ENCODE results near the gene GNG12. TPM values are rescaled to one million over a fixed set of nuclear protein-coding genes. Genes with fewer than 3 reads are reported as not detected.

Gene GNG12
- total and polyA plus RNA-seq, 11 donors, result 7.7 to 80.2 (median 44.6) TPM

- intact Hi-C loops (cut with DNase I), result loop anchor here in 1 of 10 donors (10.0 kb wide), 1 partner anchor 57 kb away; the partner anchor contains the start of gene GADD45A
- Histone ChIP-seq H3K9me3 (no peaks in the 10 kb centered on the region), H3K4me1 (peaks cover 0 to 48% (median 15%) of the 10 kb centered on the region in 12 donors), H3K4me3 (no peak overlapping the region), H3K36me3 (no peaks in the 10 kb centered on the region), H3K27ac (no peak overlapping the region), H3K27me3 (no peaks in the 10 kb centered on the region)
- WGBS, 4 donors, result 87 to 93% (median 90%) methylated on average over 1 of the region's 1 CpG
- no peak for ATAC-seq
- DNase-seq, result no peak
- no peak for TF ChIP-seq CTCF (IDR thresholded peaks at IDR 0.05)
- TF ChIP-seq POLR2A (IDR thresholded peaks at IDR 0.05), result no peak
These were observed 91.5 kb downstream of the GNG12 start for GRCh38 chr1:67741736-67742135.

GRCh38 chr1:67741121-67741520, 92.1 kb downstream of the GNG12 start:
- TF ChIP-seq CTCF (IDR thresholded peaks at IDR 0.05) (no peak), POLR2A (IDR thresholded peaks at IDR 0.05) (no peak)
- WGBS, 4 donors, result 89 to 93% (median 92%) methylated on average over 3 of the region's 3 CpGs
- H3K9me3 ChIP-seq, result no peaks in the 10 kb centered on the region

GRCh38 chr1:67740543-67740942, 92.7 kb downstream of the GNG12 start:
- Histone ChIP-seq H3K27ac (no peak overlapping the region), H3K4me1 (peaks cover 3 to 48% (median 23%) of the 10 kb centered on the region in 12 donors)
- intact Hi-C loops (cut with DNase I), result loop anchor here in 1 of 10 donors (10.0 kb wide), 1 partner anchor 56 kb away; the partner anchor contains the start of gene GADD45A

More at GRCh38 chr1:67741121-67741520, 92.1 kb downstream of the GNG12 start:
- intact Hi-C loops (cut with DNase I), result loop anchor here in 1 of 10 donors (10.0 kb wide), 1 partner anchor 56 kb away; the partner anchor contains the start of gene GADD45A
- DNase-seq, result no peak
- Histone ChIP-seq H3K27ac (no peak overlapping the region), H3K36me3 (no peaks in the 10 kb centered on the region), H3K4me1 (peaks cover 3 to 48% (median 18%) of the 10 kb centered on the region in 12 donors), H3K4me3 (no peak overlapping the region), H3K27me3 (no peaks in the 10 kb centered on the region)
- ATAC-seq, result no peak

GRCh38 chr1:67739361-67739760, 93.9 kb downstream of the GNG12 start:
- Histone ChIP-seq H3K27ac (no peak overlapping the region), H3K27me3 (no peaks in the 10 kb centered on the region), H3K4me3 (no peak overlapping the region), H3K36me3 (no peaks in the 10 kb centered on the region), H3K4me1 (peaks cover 3 to 54% (median 34%) of the 10 kb centered on the region in 12 donors), H3K9me3 (no peaks in the 10 kb centered on the region)
- ATAC-seq (no peak), DNase-seq (no peak)
- intact Hi-C loops (cut with DNase I), result loop anchor here in 3 of 10 donors (5.0 kb wide), 1 partner anchor 52 kb away; the partner anchor contains the start of gene GADD45A (in 3 of the 3)
- 95 to 98% (median 97%) methylated on average over 5 of the region's 5 CpGs for WGBS, 4 donors
- TF ChIP-seq CTCF (IDR thresholded peaks at IDR 0.05) (no peak), POLR2A (IDR thresholded peaks at IDR 0.05) (no peak)

More at GRCh38 chr1:67740543-67740942, 92.7 kb downstream of the GNG12 start:
- Histone ChIP-seq H3K36me3 (no peaks in the 10 kb centered on the region), H3K27me3 (no peaks in the 10 kb centered on the region), H3K9me3 (no peaks in the 10 kb centered on the region), H3K4me3 (no peak overlapping the region)
- ATAC-seq, result no peak
- no peak for TF ChIP-seq CTCF (IDR thresholded peaks at IDR 0.05)
- WGBS, 4 donors, result 92 to 96% (median 95%) methylated on average over 3 of the region's 3 CpGs
- no peak for DNase-seq

Data from heart left ventricle (tissue), 16 donors.